Panc1 (cell line): ENCODE results near the gene GNG7. TPM values are rescaled to one million over a fixed set of nuclear protein-coding genes. Genes with fewer than 3 reads are reported as not detected.
"Not testable (repeated sequence)": the region's sequence is repeated elsewhere in the genome, so short reads cannot be mapped to it uniquely, and the experiment has no call there.

Experiments
- ATAC-seq: fragments of 200-7000 bp; cut with Tn5 transposase; 2 replicates; pipeline ENCODE4 v1.9.1; 2020; ENCODE audit warnings: mild to moderate bottlenecking, moderate library complexity
- BruUV-seq: library from RNA; stranded (reverse); fragments of 400-500 nt; replicated peaks from 2 replicates; lab custom pipeline; 2021; lab: Mats Ljungman, UMichigan
- CTCF ChIA-PET: fragments of 300-600 bp; sonication (Branson Sonifier 250); formaldehyde crosslinking; loops from one replicate; lab custom pipeline; 2022; ENCODE audit warnings: antibody characterized with exemption; lab: Charles Lee
- POLR2A ChIA-PET: fragments of 300-600 bp; sonication (Branson Sonifier 250); formaldehyde crosslinking; loops from one replicate; lab custom pipeline; 2022; ENCODE audit warnings: antibody characterized with exemption; lab: Charles Lee
- DNase-seq: peaks from one replicate; pipeline ENCODE4 v3.0.0-alpha.2; 2010; ENCODE audit warnings: low read depth, low spot score
- H3K27ac ChIP-seq: 2 replicates; pipeline ENCODE4 v1.5.1; 2011; ENCODE audit warnings: mild to moderate bottlenecking, low read length, inconsistent platforms
- H3K27me3 ChIP-seq: fragments of 200-500 bp; sonication (Bioruptor generic); 2 replicates; pipeline ENCODE4 v1.6.0; 2014; ENCODE audit warnings: low read length, inconsistent platforms; ENCODE audit not compliant: control insufficient read depth, insufficient read depth
- H3K36me3 ChIP-seq: fragments of 200-500 bp; sonication (Bioruptor generic); 2 replicates; pipeline ENCODE4 v1.5.1; 2014; ENCODE audit warnings: inconsistent platforms, mild to moderate bottlenecking, low read length, moderate library complexity; ENCODE audit not compliant: control insufficient read depth, insufficient read depth
- H3K4me1 ChIP-seq: 2 replicates; pipeline ENCODE4 v1.5.1; 2011; ENCODE audit warnings: inconsistent platforms, mild to moderate bottlenecking, low read length, moderate library complexity; ENCODE audit not compliant: control insufficient read depth, insufficient read depth
- H3K4me3 ChIP-seq, 2 experiments: 2 replicates each; pipeline ENCODE4 v1.5.1; 2011 to 2012; ENCODE audit warnings: low read depth in 2 of 2, low read length in 2 of 2, mild to moderate bottlenecking in 2 of 2, inconsistent platforms in 1 of 2, moderate library complexity in 1 of 2
- H3K9me3 ChIP-seq: fragments of 200-500 bp; sonication (Bioruptor generic); 2 replicates; pipeline ENCODE4 v1.5.1; 2014; ENCODE audit warnings: low read depth, mild to moderate bottlenecking, inconsistent platforms, low read length, moderate library complexity; ENCODE audit not compliant: control insufficient read depth, insufficient read depth
- POLR2AphosphoS5 ChIP-seq: IDR thresholded peaks from 2 replicates; pipeline ENCODE4 v1.6.1; 2012; ENCODE audit warnings: mild to moderate bottlenecking, low read depth, low read length, moderate library complexity
- SIN3A ChIP-seq: IDR thresholded peaks from 2 replicates; pipeline ENCODE4 v1.6.1; 2012; ENCODE audit warnings: low read depth, mild to moderate bottlenecking, low read length, moderate library complexity, borderline replicate concordance; ENCODE audit not compliant: insufficient read depth
- TCF7L2 ChIP-seq: IDR thresholded peaks from 2 replicates; pipeline ENCODE4 v1.6.1; 2011; ENCODE audit warnings: mild to moderate bottlenecking, low read depth, low read length, inconsistent platforms
- in situ Hi-C: cut with HindIII; loops from 2 replicates; pipeline ENCODE4 v1.10.0; 2016; ENCODE audit warnings: low sequenced_read_pairs, low pct_unique_long_range_greater_than_20kb
- intact Hi-C: fragments of 100-400 bp; cut with micrococcal nuclease; formaldehyde crosslinking; loops from one replicate; pipeline ENCODE4 v1.10.0; 2022; ENCODE audit not compliant: unreplicated experiment
- total RNA-seq: library from RNA; stranded (reverse); gene quantifications from one replicate; pipeline ENCODE4 v1.2.1, GENCODE V29; 2021; ENCODE audit not compliant: unreplicated experiment
- TF ChIP-seq, protein P1 (sequence below): fragments of 450-650 bp; IDR thresholded peaks from 2 replicates; pipeline ENCODE4 v1.5.1; 2017; ENCODE audit warnings: mild to moderate bottlenecking
- TF ChIP-seq, protein P2 (sequence below), 2 experiments: IDR thresholded peaks; 2 replicates each; pipeline ENCODE4 v1.6.1; 2011 to 2012; ENCODE audit warnings: low read depth in 2 of 2, control low read depth in 1 of 2, low read length in 1 of 2, mild to moderate bottlenecking in 1 of 2, moderate library complexity in 1 of 2; ENCODE audit not compliant: insufficient read depth in 1 of 2

The GNG7 gene
- total RNA-seq, 1 experiment from 2014 or later, result 0.74 TPM

DNA sequence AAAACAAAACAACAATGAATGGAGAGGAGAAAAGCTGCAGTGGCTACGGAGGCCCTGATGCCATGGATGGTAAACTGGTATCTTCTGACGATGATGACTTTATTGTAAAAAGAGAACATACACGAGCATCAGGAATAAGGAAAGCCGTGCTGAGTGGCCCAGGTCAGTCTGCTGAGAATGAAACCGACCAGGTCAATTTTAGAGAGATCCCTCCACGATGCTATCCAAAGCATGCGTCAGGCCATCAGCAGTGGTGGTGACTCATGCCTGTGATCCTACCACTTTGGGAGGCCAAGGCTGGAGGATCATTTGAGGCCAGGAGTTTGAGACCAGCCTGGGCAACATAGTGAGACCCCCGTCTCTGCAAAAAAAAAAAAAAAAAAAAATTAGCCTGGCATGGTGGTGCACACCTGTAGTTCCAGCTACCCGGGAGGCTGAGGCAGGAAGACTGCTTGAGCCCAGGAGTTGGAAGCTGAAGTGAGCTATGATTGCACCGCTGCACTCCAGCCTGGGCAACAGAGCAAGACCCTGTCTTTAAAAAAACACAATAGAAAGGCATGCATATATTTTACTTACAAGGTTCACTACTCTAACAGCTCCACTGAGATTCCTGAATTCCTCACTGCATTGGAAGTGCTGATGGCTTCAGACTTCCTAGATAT is 164.3 kb downstream of the GNG7 start:
- no peak for DNase-seq
- BruUV-seq, result no TSS peak
- H3K4me3 ChIP-seq, result no peak overlapping the region
- no peaks in the 10 kb centered on the region for H3K36me3 ChIP-seq
- TF ChIP-seq SIN3A (no peak), TCF7L2 (no peak), POLR2AphosphoS5 (no peak)
- TF ChIP-seq, protein P1, sequence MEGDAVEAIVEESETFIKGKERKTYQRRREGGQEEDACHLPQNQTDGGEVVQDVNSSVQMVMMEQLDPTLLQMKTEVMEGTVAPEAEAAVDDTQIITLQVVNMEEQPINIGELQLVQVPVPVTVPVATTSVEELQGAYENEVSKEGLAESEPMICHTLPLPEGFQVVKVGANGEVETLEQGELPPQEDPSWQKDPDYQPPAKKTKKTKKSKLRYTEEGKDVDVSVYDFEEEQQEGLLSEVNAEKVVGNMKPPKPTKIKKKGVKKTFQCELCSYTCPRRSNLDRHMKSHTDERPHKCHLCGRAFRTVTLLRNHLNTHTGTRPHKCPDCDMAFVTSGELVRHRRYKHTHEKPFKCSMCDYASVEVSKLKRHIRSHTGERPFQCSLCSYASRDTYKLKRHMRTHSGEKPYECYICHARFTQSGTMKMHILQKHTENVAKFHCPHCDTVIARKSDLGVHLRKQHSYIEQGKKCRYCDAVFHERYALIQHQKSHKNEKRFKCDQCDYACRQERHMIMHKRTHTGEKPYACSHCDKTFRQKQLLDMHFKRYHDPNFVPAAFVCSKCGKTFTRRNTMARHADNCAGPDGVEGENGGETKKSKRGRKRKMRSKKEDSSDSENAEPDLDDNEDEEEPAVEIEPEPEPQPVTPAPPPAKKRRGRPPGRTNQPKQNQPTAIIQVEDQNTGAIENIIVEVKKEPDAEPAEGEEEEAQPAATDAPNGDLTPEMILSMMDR, result no peak
- TF ChIP-seq, protein P2, sequence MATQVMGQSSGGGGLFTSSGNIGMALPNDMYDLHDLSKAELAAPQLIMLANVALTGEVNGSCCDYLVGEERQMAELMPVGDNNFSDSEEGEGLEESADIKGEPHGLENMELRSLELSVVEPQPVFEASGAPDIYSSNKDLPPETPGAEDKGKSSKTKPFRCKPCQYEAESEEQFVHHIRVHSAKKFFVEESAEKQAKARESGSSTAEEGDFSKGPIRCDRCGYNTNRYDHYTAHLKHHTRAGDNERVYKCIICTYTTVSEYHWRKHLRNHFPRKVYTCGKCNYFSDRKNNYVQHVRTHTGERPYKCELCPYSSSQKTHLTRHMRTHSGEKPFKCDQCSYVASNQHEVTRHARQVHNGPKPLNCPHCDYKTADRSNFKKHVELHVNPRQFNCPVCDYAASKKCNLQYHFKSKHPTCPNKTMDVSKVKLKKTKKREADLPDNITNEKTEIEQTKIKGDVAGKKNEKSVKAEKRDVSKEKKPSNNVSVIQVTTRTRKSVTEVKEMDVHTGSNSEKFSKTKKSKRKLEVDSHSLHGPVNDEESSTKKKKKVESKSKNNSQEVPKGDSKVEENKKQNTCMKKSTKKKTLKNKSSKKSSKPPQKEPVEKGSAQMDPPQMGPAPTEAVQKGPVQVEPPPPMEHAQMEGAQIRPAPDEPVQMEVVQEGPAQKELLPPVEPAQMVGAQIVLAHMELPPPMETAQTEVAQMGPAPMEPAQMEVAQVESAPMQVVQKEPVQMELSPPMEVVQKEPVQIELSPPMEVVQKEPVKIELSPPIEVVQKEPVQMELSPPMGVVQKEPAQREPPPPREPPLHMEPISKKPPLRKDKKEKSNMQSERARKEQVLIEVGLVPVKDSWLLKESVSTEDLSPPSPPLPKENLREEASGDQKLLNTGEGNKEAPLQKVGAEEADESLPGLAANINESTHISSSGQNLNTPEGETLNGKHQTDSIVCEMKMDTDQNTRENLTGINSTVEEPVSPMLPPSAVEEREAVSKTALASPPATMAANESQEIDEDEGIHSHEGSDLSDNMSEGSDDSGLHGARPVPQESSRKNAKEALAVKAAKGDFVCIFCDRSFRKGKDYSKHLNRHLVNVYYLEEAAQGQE (IDR thresholded peaks at IDR 0.05; ENCODE audit: insufficient read depth in 1 of 2, low read depth in 2 of 2, low read length in 1 of 2), result no peak
- POLR2A ChIA-PET, result interaction anchor here (0.6 kb wide), 1 partner anchor 14 kb away, joined by 6 read pairs; no protein-coding TSS in a partner anchor
- peak overlapping the region; percentile 100; the same call in 1 of the 2 replicates for H3K27ac ChIP-seq
- intact Hi-C loops (loop anchor here (2.0 kb wide), 1 partner anchor 43 kb away; no protein-coding TSS in a partner anchor), in situ Hi-C loops (no loop called here)
- CTCF ChIA-PET, result no interaction called here
- H3K4me1 ChIP-seq, result peaks cover 59% of the 10 kb centered on the region
- no peaks in the 10 kb centered on the region for H3K9me3 ChIP-seq
- no peaks in the 10 kb centered on the region for H3K27me3 ChIP-seq
- no peak for ATAC-seq

DNA sequence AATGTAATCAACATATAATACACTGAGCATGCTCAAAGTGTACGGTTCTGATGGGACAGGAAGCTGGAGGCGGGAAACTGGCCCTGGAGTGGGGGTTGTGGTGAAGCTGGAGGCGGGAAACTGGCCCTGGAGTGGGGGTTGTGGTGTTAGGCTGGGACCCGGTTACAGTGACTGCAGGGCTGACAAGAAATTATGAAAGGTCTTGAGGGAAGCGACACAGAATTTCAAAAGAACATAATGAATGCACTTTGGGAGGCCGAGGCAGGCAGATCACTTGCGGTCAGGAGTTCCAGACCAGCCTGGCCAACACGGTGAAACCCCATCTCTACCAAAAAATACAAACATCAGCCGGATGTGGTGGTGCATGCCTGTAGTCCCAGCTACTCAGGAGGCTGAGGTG is 164.9 kb downstream of the GNG7 start:
- BruUV-seq, ATAC-seq, in situ Hi-C loops, H3K4me3 ChIP-seq, CTCF ChIA-PET, intact Hi-C loops, POLR2A ChIA-PET, H3K27me3 ChIP-seq, DNase-seq, H3K9me3 ChIP-seq, H3K36me3 ChIP-seq: not testable (repeated sequence)
- H3K4me1 ChIP-seq, result peaks cover 57% of the 10 kb centered on the region
- H3K27ac ChIP-seq, result peak overlapping the region; percentile 60; the same call in 1 of the 2 replicates

DNA sequence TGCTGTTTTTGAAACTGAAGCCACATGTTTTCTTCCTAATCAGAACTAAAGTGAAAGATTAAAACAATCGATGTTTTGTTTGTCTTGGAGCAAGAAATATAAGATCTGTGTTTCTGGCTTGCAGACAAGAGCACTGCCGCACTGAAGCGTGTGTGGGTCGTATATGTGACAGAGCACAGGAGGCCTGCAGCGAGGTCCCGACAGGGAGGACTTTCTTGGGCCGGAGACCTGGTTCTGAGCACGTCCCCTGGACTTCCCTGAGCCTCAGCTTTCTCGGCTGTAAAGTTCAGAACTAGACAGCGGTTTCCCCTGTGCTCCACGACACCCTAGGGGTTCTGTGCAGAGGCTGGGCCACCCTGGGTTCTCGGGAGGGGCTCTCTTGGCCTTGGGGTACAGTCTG is 166.0 kb downstream of the GNG7 start:
- ChIA-PET POLR2A (no interaction called here), CTCF (no interaction called here)
- BruUV-seq, result no TSS peak
- TF ChIP-seq SIN3A (no peak), POLR2AphosphoS5 (no peak), TCF7L2 (no peak)
- TF ChIP-seq, protein P2 (IDR thresholded peaks at IDR 0.05; ENCODE audit: insufficient read depth in 1 of 2, low read depth in 2 of 2, low read length in 1 of 2), result no peak
- TF ChIP-seq, protein P1, result no peak
- Histone ChIP-seq H3K27me3 (no peaks in the 10 kb centered on the region), H3K4me1 (peaks cover 49% of the 10 kb centered on the region), H3K9me3 (peaks cover 5% of the 10 kb centered on the region; the same call in 1 of the 2 replicates), H3K36me3 (no peaks in the 10 kb centered on the region), H3K4me3 (no peak overlapping the region), H3K27ac (peak overlapping the region; percentile 80)
- ATAC-seq, result no peak
- intact Hi-C loops (no loop called here), in situ Hi-C loops (no loop called here)
- DNase-seq, result no peak
